Measurements from ENCODE around the gene GRK2. TPM values are rescaled to one million over a fixed set of nuclear protein-coding genes. Genes with fewer than 3 reads are reported as not detected.

The GRK2 gene
- total and polyA plus RNA-seq, 2 of the 13 experiments (the other 11 are each of a cell fraction or from before 2014, with no cell fraction given): 31.3 to 42.4 TPM

DNA sequence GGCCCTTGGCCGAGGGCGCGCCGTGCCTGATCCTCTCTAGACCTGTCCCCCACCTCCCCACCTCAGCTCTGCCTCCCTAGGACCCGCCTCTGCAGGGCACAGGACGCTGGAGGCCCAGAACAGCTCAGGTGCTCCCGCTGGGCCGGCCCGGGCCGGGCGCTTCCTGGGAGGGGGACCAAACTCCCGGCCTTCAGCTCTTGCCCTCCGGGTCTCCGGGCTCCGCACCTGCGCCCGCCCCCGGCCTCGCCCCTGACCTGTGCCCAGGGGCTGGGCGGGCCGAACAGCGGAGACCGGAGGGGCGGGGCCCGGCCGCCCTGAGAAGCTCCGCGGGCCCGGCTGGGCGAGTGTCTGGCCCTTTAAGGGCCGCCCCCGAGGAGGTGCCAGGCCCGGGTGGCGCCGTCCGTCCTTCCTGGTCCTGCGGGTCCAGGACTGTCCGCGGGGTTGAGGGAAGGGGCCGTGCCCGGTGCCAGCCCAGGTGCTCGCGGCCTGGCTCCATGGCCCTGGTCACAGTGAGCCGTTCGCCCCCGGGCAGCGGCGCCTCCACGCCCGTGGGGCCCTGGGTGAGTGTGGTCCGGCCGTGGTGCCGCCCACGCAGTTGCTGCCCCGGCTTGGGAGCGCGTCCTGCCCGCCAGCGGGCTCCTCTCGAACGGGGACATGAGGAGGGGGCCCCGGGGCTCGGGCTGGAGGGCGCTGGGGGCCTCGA lies 37.0 kb downstream of the GRK2 start, which contains the start of gene SSH3 (continued):
- TF ChIP-seq ZNF605 (CRISPR knock-in tag; IDR thresholded peaks at IDR 0.05) (0 out of 2 replicates have a peak, but pooled peaks have one; percentile 7), ZNF430 (CRISPR knock-in tag; IDR thresholded peaks at IDR 0.05) (peak; percentile 2; the same call in 1 of the 2 replicates), ZNF343 (CRISPR knock-in tag; IDR thresholded peaks at IDR 0.05) (0 out of 2 replicates have a peak, but pooled peaks have one; percentile 27), ZNF891 (CRISPR knock-in tag; IDR thresholded peaks at IDR 0.05) (no peak), ZNF564 (CRISPR knock-in tag; IDR thresholded peaks at IDR 0.05) (0 out of 2 replicates have a peak, but pooled peaks have one; percentile 13), SRF (IDR thresholded peaks at IDR 0.05; ENCODE audit: low read depth, low read length) (no peak), EHMT2 (IDR thresholded peaks at IDR 0.05; ENCODE audit: borderline replicate concordance, low read depth, low read length) (no peak), SPEN (CRISPR knock-in tag; IDR thresholded peaks at IDR 0.05; ENCODE audit: low read depth) (peak; percentile 35), CHCHD3 (CRISPR knock-in tag; IDR thresholded peaks at IDR 0.05) (no peak), HDAC2 (CRISPR knock-in tag; IDR thresholded peaks at IDR 0.05) (peak; percentile 29; the same call in 1 of the 2 replicates)
- TF ChIP-seq, protein P1, sequence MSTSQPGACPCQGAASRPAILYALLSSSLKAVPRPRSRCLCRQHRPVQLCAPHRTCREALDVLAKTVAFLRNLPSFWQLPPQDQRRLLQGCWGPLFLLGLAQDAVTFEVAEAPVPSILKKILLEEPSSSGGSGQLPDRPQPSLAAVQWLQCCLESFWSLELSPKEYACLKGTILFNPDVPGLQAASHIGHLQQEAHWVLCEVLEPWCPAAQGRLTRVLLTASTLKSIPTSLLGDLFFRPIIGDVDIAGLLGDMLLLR (CRISPR knock-in tag; IDR thresholded peaks at IDR 0.05): peak; percentile 60; the same call in 1 of the 2 replicates
- TF ChIP-seq, protein P2, sequence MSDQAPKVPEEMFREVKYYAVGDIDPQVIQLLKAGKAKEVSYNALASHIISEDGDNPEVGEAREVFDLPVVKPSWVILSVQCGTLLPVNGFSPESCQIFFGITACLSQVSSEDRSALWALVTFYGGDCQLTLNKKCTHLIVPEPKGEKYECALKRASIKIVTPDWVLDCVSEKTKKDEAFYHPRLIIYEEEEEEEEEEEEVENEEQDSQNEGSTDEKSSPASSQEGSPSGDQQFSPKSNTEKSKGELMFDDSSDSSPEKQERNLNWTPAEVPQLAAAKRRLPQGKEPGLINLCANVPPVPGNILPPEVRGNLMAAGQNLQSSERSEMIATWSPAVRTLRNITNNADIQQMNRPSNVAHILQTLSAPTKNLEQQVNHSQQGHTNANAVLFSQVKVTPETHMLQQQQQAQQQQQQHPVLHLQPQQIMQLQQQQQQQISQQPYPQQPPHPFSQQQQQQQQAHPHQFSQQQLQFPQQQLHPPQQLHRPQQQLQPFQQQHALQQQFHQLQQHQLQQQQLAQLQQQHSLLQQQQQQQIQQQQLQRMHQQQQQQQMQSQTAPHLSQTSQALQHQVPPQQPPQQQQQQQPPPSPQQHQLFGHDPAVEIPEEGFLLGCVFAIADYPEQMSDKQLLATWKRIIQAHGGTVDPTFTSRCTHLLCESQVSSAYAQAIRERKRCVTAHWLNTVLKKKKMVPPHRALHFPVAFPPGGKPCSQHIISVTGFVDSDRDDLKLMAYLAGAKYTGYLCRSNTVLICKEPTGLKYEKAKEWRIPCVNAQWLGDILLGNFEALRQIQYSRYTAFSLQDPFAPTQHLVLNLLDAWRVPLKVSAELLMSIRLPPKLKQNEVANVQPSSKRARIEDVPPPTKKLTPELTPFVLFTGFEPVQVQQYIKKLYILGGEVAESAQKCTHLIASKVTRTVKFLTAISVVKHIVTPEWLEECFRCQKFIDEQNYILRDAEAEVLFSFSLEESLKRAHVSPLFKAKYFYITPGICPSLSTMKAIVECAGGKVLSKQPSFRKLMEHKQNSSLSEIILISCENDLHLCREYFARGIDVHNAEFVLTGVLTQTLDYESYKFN (CRISPR knock-in tag; conservative IDR thresholded peaks at IDR 0.05): peak; percentile 37
- TF ChIP-seq, protein P3, sequence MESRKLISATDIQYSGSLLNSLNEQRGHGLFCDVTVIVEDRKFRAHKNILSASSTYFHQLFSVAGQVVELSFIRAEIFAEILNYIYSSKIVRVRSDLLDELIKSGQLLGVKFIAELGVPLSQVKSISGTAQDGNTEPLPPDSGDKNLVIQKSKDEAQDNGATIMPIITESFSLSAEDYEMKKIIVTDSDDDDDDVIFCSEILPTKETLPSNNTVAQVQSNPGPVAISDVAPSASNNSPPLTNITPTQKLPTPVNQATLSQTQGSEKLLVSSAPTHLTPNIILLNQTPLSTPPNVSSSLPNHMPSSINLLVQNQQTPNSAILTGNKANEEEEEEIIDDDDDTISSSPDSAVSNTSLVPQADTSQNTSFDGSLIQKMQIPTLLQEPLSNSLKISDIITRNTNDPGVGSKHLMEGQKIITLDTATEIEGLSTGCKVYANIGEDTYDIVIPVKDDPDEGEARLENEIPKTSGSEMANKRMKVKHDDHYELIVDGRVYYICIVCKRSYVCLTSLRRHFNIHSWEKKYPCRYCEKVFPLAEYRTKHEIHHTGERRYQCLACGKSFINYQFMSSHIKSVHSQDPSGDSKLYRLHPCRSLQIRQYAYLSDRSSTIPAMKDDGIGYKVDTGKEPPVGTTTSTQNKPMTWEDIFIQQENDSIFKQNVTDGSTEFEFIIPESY (CRISPR knock-in tag; IDR thresholded peaks at IDR 0.05): no peak
- TF ChIP-seq, protein P4, sequence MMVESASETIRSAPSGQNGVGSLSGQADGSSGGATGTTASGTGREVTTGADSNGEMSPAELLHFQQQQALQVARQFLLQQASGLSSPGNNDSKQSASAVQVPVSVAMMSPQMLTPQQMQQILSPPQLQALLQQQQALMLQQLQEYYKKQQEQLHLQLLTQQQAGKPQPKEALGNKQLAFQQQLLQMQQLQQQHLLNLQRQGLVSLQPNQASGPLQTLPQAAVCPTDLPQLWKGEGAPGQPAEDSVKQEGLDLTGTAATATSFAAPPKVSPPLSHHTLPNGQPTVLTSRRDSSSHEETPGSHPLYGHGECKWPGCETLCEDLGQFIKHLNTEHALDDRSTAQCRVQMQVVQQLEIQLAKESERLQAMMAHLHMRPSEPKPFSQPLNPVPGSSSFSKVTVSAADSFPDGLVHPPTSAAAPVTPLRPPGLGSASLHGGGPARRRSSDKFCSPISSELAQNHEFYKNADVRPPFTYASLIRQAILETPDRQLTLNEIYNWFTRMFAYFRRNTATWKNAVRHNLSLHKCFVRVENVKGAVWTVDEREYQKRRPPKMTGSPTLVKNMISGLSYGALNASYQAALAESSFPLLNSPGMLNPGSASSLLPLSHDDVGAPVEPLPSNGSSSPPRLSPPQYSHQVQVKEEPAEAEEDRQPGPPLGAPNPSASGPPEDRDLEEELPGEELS (CRISPR knock-in tag; IDR thresholded peaks at IDR 0.05): no peak
- TF ChIP-seq, protein P5, sequence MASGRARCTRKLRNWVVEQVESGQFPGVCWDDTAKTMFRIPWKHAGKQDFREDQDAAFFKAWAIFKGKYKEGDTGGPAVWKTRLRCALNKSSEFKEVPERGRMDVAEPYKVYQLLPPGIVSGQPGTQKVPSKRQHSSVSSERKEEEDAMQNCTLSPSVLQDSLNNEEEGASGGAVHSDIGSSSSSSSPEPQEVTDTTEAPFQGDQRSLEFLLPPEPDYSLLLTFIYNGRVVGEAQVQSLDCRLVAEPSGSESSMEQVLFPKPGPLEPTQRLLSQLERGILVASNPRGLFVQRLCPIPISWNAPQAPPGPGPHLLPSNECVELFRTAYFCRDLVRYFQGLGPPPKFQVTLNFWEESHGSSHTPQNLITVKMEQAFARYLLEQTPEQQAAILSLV (CRISPR knock-in tag; IDR thresholded peaks at IDR 0.05; ENCODE audit: borderline replicate concordance): 0 out of 2 replicates have a peak, but pooled peaks have one; percentile 17
- TF ChIP-seq, protein P6, sequence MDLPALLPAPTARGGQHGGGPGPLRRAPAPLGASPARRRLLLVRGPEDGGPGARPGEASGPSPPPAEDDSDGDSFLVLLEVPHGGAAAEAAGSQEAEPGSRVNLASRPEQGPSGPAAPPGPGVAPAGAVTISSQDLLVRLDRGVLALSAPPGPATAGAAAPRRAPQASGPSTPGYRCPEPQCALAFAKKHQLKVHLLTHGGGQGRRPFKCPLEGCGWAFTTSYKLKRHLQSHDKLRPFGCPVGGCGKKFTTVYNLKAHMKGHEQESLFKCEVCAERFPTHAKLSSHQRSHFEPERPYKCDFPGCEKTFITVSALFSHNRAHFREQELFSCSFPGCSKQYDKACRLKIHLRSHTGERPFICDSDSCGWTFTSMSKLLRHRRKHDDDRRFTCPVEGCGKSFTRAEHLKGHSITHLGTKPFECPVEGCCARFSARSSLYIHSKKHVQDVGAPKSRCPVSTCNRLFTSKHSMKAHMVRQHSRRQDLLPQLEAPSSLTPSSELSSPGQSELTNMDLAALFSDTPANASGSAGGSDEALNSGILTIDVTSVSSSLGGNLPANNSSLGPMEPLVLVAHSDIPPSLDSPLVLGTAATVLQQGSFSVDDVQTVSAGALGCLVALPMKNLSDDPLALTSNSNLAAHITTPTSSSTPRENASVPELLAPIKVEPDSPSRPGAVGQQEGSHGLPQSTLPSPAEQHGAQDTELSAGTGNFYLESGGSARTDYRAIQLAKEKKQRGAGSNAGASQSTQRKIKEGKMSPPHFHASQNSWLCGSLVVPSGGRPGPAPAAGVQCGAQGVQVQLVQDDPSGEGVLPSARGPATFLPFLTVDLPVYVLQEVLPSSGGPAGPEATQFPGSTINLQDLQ (CRISPR knock-in tag; IDR thresholded peaks at IDR 0.05): peak; percentile 56; the same call in 1 of the 2 replicates

Data from HepG2 (cell line).